BE2C (cell line): Measurements from ENCODE around the gene MGMT.

Experiments used
- DNase-seq: peaks from one replicate; pipeline ENCODE4 v3.0.0-alpha.2; 2020
- H3K27me3 ChIP-seq: fragments of 250-450 bp; sonication (Bioruptor Pico); 2 replicates; pipeline ENCODE4 v1.5.1; 2020; ENCODE audit warnings: mild to moderate bottlenecking
- H3K36me3 ChIP-seq: fragments of 250-450 bp; sonication (Bioruptor Pico); 2 replicates; pipeline ENCODE4 v1.5.1; 2020; ENCODE audit warnings: mild to moderate bottlenecking
- H3K4me1 ChIP-seq: fragments of 250-450 bp; sonication (Bioruptor Pico); 2 replicates; pipeline ENCODE4 v1.5.1; 2020
- H3K4me3 ChIP-seq: 2 replicates; pipeline ENCODE4 v1.5.1; 2011; ENCODE audit warnings: low read depth, low read length
- H3K9me3 ChIP-seq: fragments of 250-450 bp; sonication (Bioruptor Pico); 2 replicates; pipeline ENCODE4 v1.5.1; 2020
- CTCF ChIP-seq: IDR thresholded peaks from 2 replicates; pipeline ENCODE4 v1.5.1; 2012; ENCODE audit warnings: mild to moderate bottlenecking, low read depth, low read length

MGMT gene

GRCh38 chr10:129462257-129462795, 4.7 kb upstream of the MGMT start:
- no peak for TF ChIP-seq CTCF
- Histone ChIP-seq H3K27me3 (no peaks in the 10 kb centered on the region), H3K36me3 (no peaks in the 10 kb centered on the region), H3K9me3 (no peaks in the 10 kb centered on the region), H3K4me1 (peaks cover 4% of the 10 kb centered on the region; the same call in 1 of the 2 replicates), H3K4me3 (no peak overlapping the region)
- DNase-seq: no peak

DNA sequence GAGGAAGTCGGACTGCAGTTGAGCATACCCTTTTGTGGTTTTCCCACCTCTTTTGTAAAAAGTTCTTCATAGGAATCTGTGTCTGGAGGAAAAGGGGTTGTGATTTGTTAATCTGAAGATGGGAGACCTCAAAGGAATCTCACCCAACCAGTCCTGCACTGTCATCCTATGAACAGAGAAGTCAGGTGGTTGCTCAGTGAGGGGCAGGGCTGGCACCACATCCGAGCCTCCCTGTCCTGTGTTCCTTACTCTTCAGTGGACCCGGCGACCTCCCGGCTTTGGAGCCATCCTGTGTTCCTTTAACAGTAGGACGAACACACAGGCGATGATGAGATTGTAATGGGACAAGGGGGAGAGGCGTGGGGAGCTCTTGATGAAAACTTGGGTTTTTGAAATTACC, 2.8 kb upstream of the MGMT start:
- Histone ChIP-seq H3K9me3 (no peaks in the 10 kb centered on the region), H3K4me1 (peaks cover 4% of the 10 kb centered on the region; the same call in 1 of the 2 replicates), H3K36me3 (no peaks in the 10 kb centered on the region), H3K4me3 (no peak overlapping the region), H3K27me3 (no peaks in the 10 kb centered on the region)
- no peak for TF ChIP-seq CTCF
- no peak for DNase-seq

- no peak for DNase-seq
- Histone ChIP-seq H3K4me3 (peak overlapping the region; percentile 50), H3K9me3 (no peaks in the 10 kb centered on the region), H3K4me1 (peaks cover 4% of the 10 kb centered on the region; the same call in 1 of the 2 replicates), H3K36me3 (no peaks in the 10 kb centered on the region), H3K27me3 (no peaks in the 10 kb centered on the region)
- no peak for TF ChIP-seq CTCF
Observed at GRCh38 chr10:129465796-129466702, 992 bp upstream of the MGMT start.

DNA sequence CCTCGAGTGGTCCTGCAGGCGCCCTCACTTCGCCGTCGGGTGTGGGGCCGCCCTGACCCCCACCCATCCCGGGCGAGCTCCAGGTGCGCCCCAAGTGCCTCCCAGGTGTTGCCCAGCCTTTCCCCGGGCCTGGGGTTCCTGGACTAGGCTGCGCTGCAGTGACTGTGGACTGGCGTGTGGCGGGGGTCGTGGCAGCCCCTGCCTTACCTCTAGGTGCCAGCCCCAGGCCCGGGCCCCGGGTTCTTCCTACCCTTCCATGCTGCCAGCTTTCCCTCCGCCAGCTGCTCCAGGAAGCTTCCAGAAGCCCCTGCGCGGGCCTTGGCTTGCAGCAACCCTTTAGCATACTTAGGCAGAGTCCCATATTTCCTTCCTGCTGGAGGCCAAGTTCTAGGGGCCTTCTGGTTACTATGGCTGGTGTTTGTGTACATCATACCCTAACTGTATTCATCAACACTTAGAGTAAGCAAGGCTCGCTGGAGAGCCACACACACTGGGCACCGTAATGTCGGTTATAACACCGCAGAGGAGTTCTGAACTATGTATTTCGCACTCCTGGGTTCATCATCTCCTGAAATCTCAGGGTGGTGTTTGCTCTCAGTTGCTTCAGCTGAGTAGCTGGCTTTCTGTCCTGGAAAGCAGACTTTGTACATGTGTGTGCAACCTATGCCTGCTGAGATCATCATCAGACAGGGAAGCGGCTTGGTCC, 471 bp downstream of the MGMT start:
- DNase-seq: no peak

GRCh38 chr10:129468187-129468586, 1.1 kb downstream of the MGMT start:
- no peaks in the 10 kb centered on the region for H3K36me3 ChIP-seq
- no peaks in the 10 kb centered on the region for H3K9me3 ChIP-seq
- no peak for TF ChIP-seq CTCF
- no peak for DNase-seq
- peaks cover 4% of the 10 kb centered on the region; the same call in 1 of the 2 replicates for H3K4me1 ChIP-seq
- no peak overlapping the region for H3K4me3 ChIP-seq
- no peaks in the 10 kb centered on the region for H3K27me3 ChIP-seq

More for the DNA sequence above, 471 bp downstream of the MGMT start:
- peak overlapping the region; percentile 72 for H3K4me3 ChIP-seq
- H3K9me3 ChIP-seq: no peaks in the 10 kb centered on the region
- peaks cover 4% of the 10 kb centered on the region; the same call in 1 of the 2 replicates for H3K4me1 ChIP-seq
- no peaks in the 10 kb centered on the region for H3K27me3 ChIP-seq
- H3K36me3 ChIP-seq: no peaks in the 10 kb centered on the region
- no peak for TF ChIP-seq CTCF
